NT2/D1 (cell line): ENCODE data around the gene CCDC83.
"Not testable (repeated sequence)": the region's sequence is repeated elsewhere in the genome, so short reads cannot be mapped to it uniquely, and the experiment has no call there.

Source experiments
- DNase-seq: peaks from one replicate; pipeline ENCODE4 v3.0.0-alpha.2; 2011; ENCODE audit warnings: low read depth, low spot score
- H3K27me3 ChIP-seq: 2 replicates; pipeline ENCODE4 v1.6.0; 2011; ENCODE audit warnings: mild to moderate bottlenecking; ENCODE audit not compliant: insufficient read length, insufficient read depth
- H3K36me3 ChIP-seq: 2 replicates; pipeline ENCODE4 v1.6.1; 2011; ENCODE audit warnings: mild to moderate bottlenecking, low read length, mixed read lengths; ENCODE audit not compliant: insufficient read depth, insufficient read length
- H3K4me1 ChIP-seq: 2 replicates; pipeline ENCODE4 v1.5.1; 2011; ENCODE audit not compliant: insufficient read depth, insufficient read length
- H3K4me3 ChIP-seq: 2 replicates; pipeline ENCODE4 v1.5.1; 2011; ENCODE audit warnings: low read depth; ENCODE audit not compliant: insufficient read length
- H3K9ac ChIP-seq: 2 replicates; pipeline ENCODE4 v1.6.0; 2011; ENCODE audit warnings: low read depth; ENCODE audit not compliant: insufficient read length
- H3K9me3 ChIP-seq: 2 replicates; pipeline ENCODE4 v1.5.1; 2011; ENCODE audit warnings: mild to moderate bottlenecking, low read length; ENCODE audit not compliant: insufficient read depth
- SUZ12 ChIP-seq: IDR thresholded peaks from 2 replicates; pipeline ENCODE4 v1.6.1; 2011; ENCODE audit not compliant: insufficient read length, insufficient read depth; ENCODE audit errors: extremely low read depth
- YY1 ChIP-seq: IDR thresholded peaks from 2 replicates; pipeline ENCODE4 v1.6.1; 2011; ENCODE audit not compliant: insufficient read length, insufficient read depth
- ZNF274 ChIP-seq: IDR thresholded peaks from 2 replicates; pipeline ENCODE4 v1.6.1; 2011; ENCODE audit warnings: mild to moderate bottlenecking, low read depth, low read length

Gene CCDC83

GRCh38 chr11:85914425-85914824, 59.2 kb downstream of the CCDC83 start:
- Histone ChIP-seq H3K4me1 (no peaks in the 10 kb centered on the region), H3K9ac (no peak overlapping the region), H3K4me3 (no peak overlapping the region), H3K9me3 (no peaks in the 10 kb centered on the region), H3K27me3 (no peaks in the 10 kb centered on the region), H3K36me3 (no peaks in the 10 kb centered on the region)
- TF ChIP-seq YY1 (no peak), ZNF274 (no peak), SUZ12 (no peak)
- no peak for DNase-seq

GRCh38 chr11:85918910-85919794, 64.0 kb downstream of the CCDC83 start:
- no peaks in the 10 kb centered on the region for H3K36me3 ChIP-seq
- TF ChIP-seq SUZ12 (no peak), YY1 (no peak), ZNF274 (no peak)
- H3K9ac ChIP-seq = no peak overlapping the region
- H3K27me3 ChIP-seq = no peaks in the 10 kb centered on the region
- H3K4me1 ChIP-seq = no peaks in the 10 kb centered on the region
- H3K9me3 ChIP-seq = no peaks in the 10 kb centered on the region
- H3K4me3 ChIP-seq = no peak overlapping the region
- DNase-seq = no peak

GRCh38 chr11:85922367-85922766, 67.2 kb downstream of the CCDC83 start:
- Histone ChIP-seq H3K9me3 (no peaks in the 10 kb centered on the region), H3K36me3 (no peaks in the 10 kb centered on the region), H3K9ac (no peak overlapping the region), H3K27me3 (no peaks in the 10 kb centered on the region), H3K4me1 (no peaks in the 10 kb centered on the region), H3K4me3 (no peak overlapping the region)
- no peak for TF ChIP-seq SUZ12
- no peak for TF ChIP-seq ZNF274
- no peak for TF ChIP-seq YY1
- DNase-seq = no peak

GRCh38 chr11:85923455-85923854, 68.3 kb downstream of the CCDC83 start:
- Histone ChIP-seq H3K9me3 (no peaks in the 10 kb centered on the region), H3K4me1 (no peaks in the 10 kb centered on the region), H3K36me3 (no peaks in the 10 kb centered on the region), H3K27me3 (no peaks in the 10 kb centered on the region), H3K4me3 (no peak overlapping the region), H3K9ac (no peak overlapping the region)
- TF ChIP-seq ZNF274 (no peak), YY1 (no peak), SUZ12 (no peak)
- DNase-seq = no peak

- H3K9ac ChIP-seq, H3K9me3 ChIP-seq, DNase-seq, H3K36me3 ChIP-seq, H3K4me3 ChIP-seq, H3K27me3 ChIP-seq, H3K4me1 ChIP-seq: not testable (repeated sequence)
Measured at GRCh38 chr11:85926653-85927214, 71.6 kb downstream of the CCDC83 start.

GRCh38 chr11:85930879-85931366, 75.7 kb downstream of the CCDC83 start:
- TF ChIP-seq SUZ12 (no peak), ZNF274 (no peak), YY1 (no peak)
- Histone ChIP-seq H3K4me1 (no peaks in the 10 kb centered on the region), H3K27me3 (no peaks in the 10 kb centered on the region), H3K9me3 (0 out of 2 replicates have a peak, but pooled peaks cover 6% of the 10 kb centered on the region), H3K9ac (no peak overlapping the region), H3K36me3 (no peaks in the 10 kb centered on the region), H3K4me3 (no peak overlapping the region)
- DNase-seq = no peak

GRCh38 chr11:85934596-85935169, 79.5 kb downstream of the CCDC83 start:
- Histone ChIP-seq H3K9ac (no peak overlapping the region), H3K4me1 (no peaks in the 10 kb centered on the region), H3K36me3 (no peaks in the 10 kb centered on the region), H3K27me3 (no peaks in the 10 kb centered on the region), H3K4me3 (no peak overlapping the region), H3K9me3 (0 out of 2 replicates have a peak, but pooled peaks cover 6% of the 10 kb centered on the region)
- no peak for DNase-seq
- TF ChIP-seq SUZ12 = no peak
- TF ChIP-seq YY1 = no peak
- TF ChIP-seq ZNF274 = no peak
